ENCODE data around the gene SGSM2.

The SGSM2 gene

DNA sequence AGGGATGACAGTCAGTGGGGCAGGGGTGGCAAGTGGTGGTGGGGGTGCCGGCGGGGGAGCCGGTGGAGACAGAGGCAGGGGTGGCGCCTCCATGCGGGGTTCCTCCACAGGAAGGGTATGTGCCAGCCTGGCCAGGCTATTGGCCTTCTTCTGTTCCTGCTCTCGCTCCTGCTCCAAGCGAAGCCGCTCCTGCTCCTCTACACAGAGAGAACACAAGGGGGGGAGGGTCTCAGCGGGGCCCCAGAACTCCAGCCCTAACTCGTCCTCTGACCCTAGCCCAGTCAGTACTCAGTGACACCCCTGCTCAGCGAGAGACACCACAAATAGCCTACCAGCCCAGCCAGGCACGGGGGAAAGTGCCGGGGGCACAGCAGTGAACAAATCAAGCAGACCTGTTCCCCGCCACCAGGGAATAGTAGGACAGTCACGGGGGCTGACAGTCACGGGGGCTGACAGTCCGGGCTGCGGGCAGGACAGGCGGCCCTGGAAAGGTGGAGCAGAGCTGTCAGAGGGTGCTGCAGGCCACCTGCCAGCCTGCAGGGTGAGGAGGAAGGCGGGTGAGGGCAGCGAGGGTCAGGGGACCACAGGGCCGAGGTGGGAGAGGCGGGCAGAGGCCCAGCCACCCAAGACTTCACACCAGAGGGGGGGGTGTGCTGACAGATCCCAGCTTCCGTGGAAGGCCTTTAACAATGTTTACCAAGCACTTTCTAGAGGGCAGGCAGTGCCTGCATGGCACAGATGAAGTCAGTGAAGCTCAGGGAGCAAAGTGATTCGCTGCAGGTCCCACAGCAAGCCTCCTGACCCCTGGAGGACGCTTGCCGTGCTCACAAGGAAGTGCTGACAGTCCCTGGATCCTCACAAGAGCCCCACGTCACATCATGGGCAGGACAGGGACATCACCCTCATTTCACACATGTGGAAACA lies 58.2 kb downstream of the SGSM2 start:
- H4K5ac ChIP-seq (ENCODE audit: low read length), result no peak overlapping the region
- no peak overlapping the region for H2AK5ac ChIP-seq (ENCODE audit: low read length)
- DNase-seq, result peak; percentile 75
- H3K4ac ChIP-seq (ENCODE audit: low read depth, low read length), result no peak overlapping the region
- H3K27me3 ChIP-seq (ENCODE audit: insufficient read depth, low read length, poor library complexity), result no peaks in the 10 kb centered on the region
- H2BK120ac ChIP-seq (ENCODE audit: low read depth, low read length), result no peak overlapping the region
- H3K23ac ChIP-seq (ENCODE audit: low read length), result no peak overlapping the region
- H3K79me1 ChIP-seq (ENCODE audit: low read length), result peaks cover 17% of the 10 kb centered on the region
- H2BK15ac ChIP-seq (replicated peaks; ENCODE audit: low read depth), result no peak overlapping the region
- no peak overlapping the region for H3K4me2 ChIP-seq (ENCODE audit: low read length)
- no peak overlapping the region for H3K4me3 ChIP-seq (ENCODE audit: low read length)
- no peak overlapping the region for H3K27ac ChIP-seq (ENCODE audit: low read depth, low read length)
- whole genome bisulfite sequencing (ENCODE audit: extremely low coverage, insufficient coverage, low lambda C conversion rate), result no CpG with 5 or more reads among the region's 28 CpGs
- no peak overlapping the region for H3K18ac ChIP-seq (ENCODE audit: low read length)
- H2BK5ac ChIP-seq (ENCODE audit: low read length), result no peak overlapping the region
- H3K36me3 ChIP-seq (ENCODE audit: control insufficient read depth, insufficient read depth, low read length), result no peaks in the 10 kb centered on the region
- no peak overlapping the region for H4K8ac ChIP-seq (ENCODE audit: low read depth, low read length)
- H3K79me2 ChIP-seq (ENCODE audit: control insufficient read depth, insufficient read depth, low read length), result peaks cover 12% of the 10 kb centered on the region
- H3K56ac ChIP-seq (ENCODE audit: low read length), result peak overlapping the region; percentile 82
- H3K9ac ChIP-seq (ENCODE audit: low read length), result peak overlapping the region; percentile 52
- H3K4me1 ChIP-seq (ENCODE audit: control insufficient read depth, low read depth, low read length), result peaks cover 7% of the 10 kb centered on the region

DNA sequence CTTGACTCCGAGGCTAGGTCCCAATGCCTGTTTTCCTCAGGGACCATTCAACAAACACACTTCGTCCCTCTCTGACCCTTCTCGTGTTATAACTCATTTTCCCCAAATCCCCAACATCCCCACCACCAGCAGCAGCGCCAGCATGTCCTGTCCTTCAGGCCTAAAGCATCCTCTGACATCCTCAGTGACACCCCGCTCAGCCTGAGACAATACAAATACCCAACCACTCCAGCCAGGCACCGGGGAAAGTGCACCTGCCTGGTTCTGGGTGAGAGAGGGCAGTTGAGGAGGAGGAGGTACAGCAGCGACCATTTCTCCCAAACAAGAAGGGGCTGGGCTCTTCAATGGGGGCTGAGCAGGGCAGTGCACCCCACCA lies 58.9 kb downstream of the SGSM2 start:
- DNase-seq, result peak; percentile 22
- no peak overlapping the region for H2BK120ac ChIP-seq (ENCODE audit: low read depth, low read length)
- no peak overlapping the region for H4K8ac ChIP-seq (ENCODE audit: low read depth, low read length)
- H3K4me2 ChIP-seq (ENCODE audit: low read length), result peak overlapping the region; percentile 22
- H2BK15ac ChIP-seq (replicated peaks; ENCODE audit: low read depth), result no peak overlapping the region
- peak overlapping the region; percentile 27 for H2AK5ac ChIP-seq (ENCODE audit: low read length)
- no peak overlapping the region for H4K5ac ChIP-seq (ENCODE audit: low read length)
- H3K4ac ChIP-seq (ENCODE audit: low read depth, low read length), result no peak overlapping the region
- peaks cover 17% of the 10 kb centered on the region for H3K79me1 ChIP-seq (ENCODE audit: low read length)
- peaks cover 7% of the 10 kb centered on the region for H3K4me1 ChIP-seq (ENCODE audit: control insufficient read depth, low read depth, low read length)
- H3K4me3 ChIP-seq (ENCODE audit: low read length), result no peak overlapping the region
- H3K18ac ChIP-seq (ENCODE audit: low read length), result no peak overlapping the region
- no peaks in the 10 kb centered on the region for H3K36me3 ChIP-seq (ENCODE audit: control insufficient read depth, insufficient read depth, low read length)
- peak overlapping the region; percentile 6 for H3K27ac ChIP-seq (ENCODE audit: low read depth, low read length)
- H3K79me2 ChIP-seq (ENCODE audit: control insufficient read depth, insufficient read depth, low read length), result peaks cover 12% of the 10 kb centered on the region
- no peak overlapping the region for H3K23ac ChIP-seq (ENCODE audit: low read length)
- H3K9ac ChIP-seq (ENCODE audit: low read length), result peak overlapping the region; percentile 52
- no peak overlapping the region for H2BK5ac ChIP-seq (ENCODE audit: low read length)
- WGBS (ENCODE audit: extremely low coverage, insufficient coverage, low lambda C conversion rate), result no CpG with 5 or more reads among the region's 7 CpGs
- H3K56ac ChIP-seq (ENCODE audit: low read length), result peak overlapping the region; percentile 82
- H3K27me3 ChIP-seq (ENCODE audit: insufficient read depth, low read length, poor library complexity), result no peaks in the 10 kb centered on the region

DNA sequence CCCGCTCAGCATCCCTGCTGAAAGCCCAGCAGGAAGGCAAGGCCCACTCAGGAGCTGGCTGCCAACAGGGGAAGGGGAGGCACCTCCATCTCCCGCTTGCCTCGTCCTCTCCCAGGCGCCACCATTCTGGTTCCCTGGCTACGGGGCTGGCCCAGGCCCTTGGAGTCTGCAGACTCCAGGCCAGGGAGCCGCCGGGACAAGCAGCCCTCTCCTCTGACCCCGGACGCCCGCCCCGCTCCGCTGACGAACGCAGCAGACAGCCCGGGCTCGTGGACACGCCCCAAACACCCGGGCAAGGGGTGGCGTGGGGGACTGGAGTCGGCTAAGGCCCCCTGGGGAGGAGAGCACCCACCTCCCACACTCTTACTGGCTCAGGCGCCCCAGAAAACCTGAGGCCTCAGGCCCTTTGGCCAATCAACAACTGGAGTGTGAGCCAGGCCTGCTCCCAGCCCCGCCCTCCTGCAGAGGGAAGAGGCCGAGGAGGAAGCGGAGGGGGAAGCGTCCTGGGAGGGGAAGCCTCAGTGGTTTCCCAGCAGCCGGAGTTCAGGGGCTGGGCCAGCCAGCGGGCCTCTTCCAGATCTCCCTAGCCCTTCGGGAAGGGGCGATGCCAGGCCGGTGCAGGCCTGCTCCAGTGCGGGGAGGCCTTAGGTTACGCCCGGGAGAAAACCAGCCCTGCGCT lies 59.4 kb downstream of the SGSM2 start:
- Histone ChIP-seq H3K27me3 (ENCODE audit: insufficient read depth, low read length, poor library complexity) (no peaks in the 10 kb centered on the region), H3K27ac (ENCODE audit: low read depth, low read length) (peak overlapping the region; percentile 55), H3K79me2 (ENCODE audit: control insufficient read depth, insufficient read depth, low read length) (peaks cover 12% of the 10 kb centered on the region), H3K36me3 (ENCODE audit: control insufficient read depth, insufficient read depth, low read length) (no peaks in the 10 kb centered on the region), H4K5ac (ENCODE audit: low read length) (no peak overlapping the region), H3K4me1 (ENCODE audit: control insufficient read depth, low read depth, low read length) (peaks cover 7% of the 10 kb centered on the region), H2BK15ac (replicated peaks; ENCODE audit: low read depth) (no peak overlapping the region), H3K23ac (ENCODE audit: low read length) (no peak overlapping the region), H3K18ac (ENCODE audit: low read length) (peak overlapping the region; percentile 2), H3K79me1 (ENCODE audit: low read length) (peaks cover 14% of the 10 kb centered on the region), H2AK5ac (ENCODE audit: low read length) (no peak overlapping the region), H3K4ac (ENCODE audit: low read depth, low read length) (no peak overlapping the region), H4K8ac (ENCODE audit: low read depth, low read length) (no peak overlapping the region), H3K4me2 (ENCODE audit: low read length) (peak overlapping the region; percentile 22), H3K56ac (ENCODE audit: low read length) (peak overlapping the region; percentile 82), H3K4me3 (ENCODE audit: low read length) (no peak overlapping the region), H3K9ac (ENCODE audit: low read length) (peak overlapping the region; percentile 69), H2BK5ac (ENCODE audit: low read length) (no peak overlapping the region), H2BK120ac (ENCODE audit: low read depth, low read length) (no peak overlapping the region)
- DNase-seq, result peak; percentile 95
- WGBS (ENCODE audit: extremely low coverage, insufficient coverage, low lambda C conversion rate), result no CpG with 5 or more reads among the region's 34 CpGs

DNA sequence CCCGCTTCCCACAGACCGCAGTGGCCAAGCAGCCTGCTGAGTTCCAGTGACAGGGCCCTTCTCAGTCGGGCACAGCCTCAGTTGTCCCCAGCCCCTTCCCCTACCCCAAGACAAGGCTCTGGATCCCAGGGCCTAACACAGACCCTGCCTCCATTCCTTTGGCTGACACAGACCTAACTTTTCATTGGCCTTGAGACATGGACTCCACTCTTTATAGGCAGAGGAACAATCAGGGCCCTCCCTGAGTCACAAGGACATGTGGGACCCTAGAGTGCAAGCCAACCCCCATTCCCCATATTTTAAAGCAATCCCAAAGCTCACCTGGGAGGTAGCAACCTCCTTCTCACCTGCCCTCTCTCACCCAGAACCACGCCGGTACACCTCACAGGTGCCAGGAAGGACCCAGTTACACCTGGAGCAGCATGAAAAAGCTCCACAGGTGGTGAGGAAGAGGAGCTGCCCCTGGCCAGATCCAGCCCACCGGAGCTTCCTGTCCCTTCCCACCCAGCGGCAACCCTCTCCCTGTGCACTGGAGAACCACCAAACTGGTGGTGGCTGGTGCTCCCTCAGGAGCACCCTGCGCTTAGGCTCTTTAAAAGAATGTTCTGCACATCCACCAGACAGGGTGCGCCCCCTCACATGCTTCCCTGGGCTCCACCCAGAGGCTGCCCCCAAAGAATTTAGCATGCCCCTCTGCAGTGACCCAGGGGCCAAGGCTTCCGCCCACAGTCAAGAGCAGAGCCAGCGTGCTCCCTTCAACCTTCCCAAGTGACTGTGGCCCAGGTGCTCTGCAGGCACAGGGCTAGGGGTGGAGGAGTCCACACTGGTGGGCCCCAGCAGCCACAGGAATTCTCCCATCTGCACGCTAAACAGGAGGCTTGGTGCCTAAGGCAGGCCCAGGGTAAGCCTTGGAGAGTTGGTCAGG lies 60.2 kb downstream of the SGSM2 start:
- H3K79me1 ChIP-seq (ENCODE audit: low read length), result peaks cover 11% of the 10 kb centered on the region
- H4K5ac ChIP-seq (ENCODE audit: low read length), result no peak overlapping the region
- H3K27me3 ChIP-seq (ENCODE audit: insufficient read depth, low read length, poor library complexity), result no peaks in the 10 kb centered on the region
- H4K8ac ChIP-seq (ENCODE audit: low read depth, low read length), result no peak overlapping the region
- H3K79me2 ChIP-seq (ENCODE audit: control insufficient read depth, insufficient read depth, low read length), result peaks cover 12% of the 10 kb centered on the region
- peaks cover 7% of the 10 kb centered on the region for H3K4me1 ChIP-seq (ENCODE audit: control insufficient read depth, low read depth, low read length)
- no peaks in the 10 kb centered on the region for H3K36me3 ChIP-seq (ENCODE audit: control insufficient read depth, insufficient read depth, low read length)
- no peak overlapping the region for H3K23ac ChIP-seq (ENCODE audit: low read length)
- H2BK15ac ChIP-seq (replicated peaks; ENCODE audit: low read depth), result no peak overlapping the region
- no peak overlapping the region for H3K4ac ChIP-seq (ENCODE audit: low read depth, low read length)
- WGBS (ENCODE audit: extremely low coverage, insufficient coverage, low lambda C conversion rate), result no CpG with 5 or more reads among the region's 12 CpGs
- no peak for DNase-seq
- H2BK120ac ChIP-seq (ENCODE audit: low read depth, low read length), result no peak overlapping the region
- peak overlapping the region; percentile 2 for H3K18ac ChIP-seq (ENCODE audit: low read length)
- peak overlapping the region; percentile 14 for H3K4me2 ChIP-seq (ENCODE audit: low read length)
- peak overlapping the region; percentile 69 for H3K9ac ChIP-seq (ENCODE audit: low read length)
- H3K27ac ChIP-seq (ENCODE audit: low read depth, low read length), result peak overlapping the region; percentile 55
- no peak overlapping the region for H2BK5ac ChIP-seq (ENCODE audit: low read length)
- H3K56ac ChIP-seq (ENCODE audit: low read length), result peak overlapping the region; percentile 82
- no peak overlapping the region for H3K4me3 ChIP-seq (ENCODE audit: low read length)
- H2AK5ac ChIP-seq (ENCODE audit: low read length), result no peak overlapping the region

DNA sequence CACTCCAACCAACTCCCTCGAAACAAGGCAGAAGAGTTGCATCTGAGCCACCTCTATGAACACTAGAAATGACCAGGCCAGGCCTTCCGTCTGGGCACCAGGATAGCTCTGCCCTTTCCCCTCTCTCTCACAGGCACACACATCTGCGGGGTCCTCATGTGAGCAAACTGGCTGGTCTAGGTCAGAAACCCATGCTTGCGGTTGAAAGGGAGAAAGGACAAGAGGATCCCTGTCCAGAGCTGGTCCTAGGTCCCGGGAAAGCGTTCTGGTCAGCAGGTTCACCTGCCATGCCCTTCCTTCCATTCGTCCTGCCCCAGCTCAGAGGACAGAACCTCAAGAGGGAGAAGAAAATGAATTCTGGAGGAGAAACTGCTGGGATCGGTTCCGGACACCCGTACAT lies 60.9 kb downstream of the SGSM2 start:
- Histone ChIP-seq H3K79me1 (ENCODE audit: low read length) (peaks cover 11% of the 10 kb centered on the region), H3K27me3 (ENCODE audit: insufficient read depth, low read length, poor library complexity) (no peaks in the 10 kb centered on the region), H2AK5ac (ENCODE audit: low read length) (no peak overlapping the region), H3K18ac (ENCODE audit: low read length) (no peak overlapping the region), H3K56ac (ENCODE audit: low read length) (peak overlapping the region; percentile 81), H3K4me2 (ENCODE audit: low read length) (no peak overlapping the region), H4K5ac (ENCODE audit: low read length) (no peak overlapping the region), H3K4me1 (ENCODE audit: control insufficient read depth, low read depth, low read length) (peaks cover 7% of the 10 kb centered on the region), H2BK5ac (ENCODE audit: low read length) (no peak overlapping the region), H2BK15ac (replicated peaks; ENCODE audit: low read depth) (no peak overlapping the region), H3K23ac (ENCODE audit: low read length) (no peak overlapping the region), H3K79me2 (ENCODE audit: control insufficient read depth, insufficient read depth, low read length) (peaks cover 12% of the 10 kb centered on the region), H3K4ac (ENCODE audit: low read depth, low read length) (no peak overlapping the region), H3K27ac (ENCODE audit: low read depth, low read length) (no peak overlapping the region), H3K9ac (ENCODE audit: low read length) (peak overlapping the region; percentile 68), H4K8ac (ENCODE audit: low read depth, low read length) (no peak overlapping the region), H2BK120ac (ENCODE audit: low read depth, low read length) (no peak overlapping the region), H3K36me3 (ENCODE audit: control insufficient read depth, insufficient read depth, low read length) (no peaks in the 10 kb centered on the region), H3K4me3 (ENCODE audit: low read length) (no peak overlapping the region)
- no CpG with 5 or more reads among the region's 10 CpGs for WGBS (ENCODE audit: extremely low coverage, insufficient coverage, low lambda C conversion rate)
- no peak for DNase-seq
